NCI-H1694 treated with DMSO at 0.1 percent for 48 hours (cell line): ENCODE data around the gene PLIN5.

Source experiments
- DNase-seq: peaks from one replicate; lab custom pipeline; 2025; lab: John Stamatoyannopoulos, UW

Gene PLIN5

GRCh38 chr19:4505570-4506448 lies 29.2 kb downstream of the PLIN5 start:
- DNase-seq, result no peak

- DNase-seq, result no peak
Observed at GRCh38 chr19:4504891-4505569, 30.0 kb downstream of the PLIN5 start.

- no peak for DNase-seq
Observed at GRCh38 chr19:4504297-4504701, 30.7 kb downstream of the PLIN5 start.

- DNase-seq, result no peak
Observed at GRCh38 chr19:4503825-4504170, 31.2 kb downstream of the PLIN5 start.

GRCh38 chr19:4503132-4503824 lies 31.7 kb downstream of the PLIN5 start:
- no peak for DNase-seq

GRCh38 chr19:4502282-4503131 lies 32.5 kb downstream of the PLIN5 start:
- no peak for DNase-seq

- no peak for DNase-seq
Observed at GRCh38 chr19:4501691-4502090, 33.3 kb downstream of the PLIN5 start.

GRCh38 chr19:4500841-4501591 lies 34.0 kb downstream of the PLIN5 start:
- no peak for DNase-seq

- no peak for DNase-seq
Observed at GRCh38 chr19:4499855-4500254, 35.2 kb downstream of the PLIN5 start.

GRCh38 chr19:4499318-4499717 lies 35.7 kb downstream of the PLIN5 start:
- no peak for DNase-seq

GRCh38 chr19:4498694-4499093 lies 36.3 kb downstream of the PLIN5 start:
- DNase-seq, result no peak

- DNase-seq, result no peak
Observed at GRCh38 chr19:4497770-4498389, 37.1 kb downstream of the PLIN5 start.

- DNase-seq, result no peak
Observed at GRCh38 chr19:4496304-4496703, 38.7 kb downstream of the PLIN5 start.

GRCh38 chr19:4495471-4495870 lies 39.6 kb downstream of the PLIN5 start:
- DNase-seq, result no peak

- no peak for DNase-seq
Observed at GRCh38 chr19:4494691-4495064, 40.3 kb downstream of the PLIN5 start.

- DNase-seq, result no peak
Observed at GRCh38 chr19:4493929-4494690, 40.9 kb downstream of the PLIN5 start.

GRCh38 chr19:4493104-4493928 lies 41.7 kb downstream of the PLIN5 start:
- DNase-seq, result no peak

GRCh38 chr19:4492337-4493103 lies 42.5 kb downstream of the PLIN5 start:
- no peak for DNase-seq
